ENCODE results near the gene TRABD2B. TPM values are rescaled to one million over a fixed set of nuclear protein-coding genes. Genes with fewer than 3 reads are reported as not detected.

Gene TRABD2B
- polyA plus RNA-seq, 2 donors = 0.24 to 0.34 TPM

DNA sequence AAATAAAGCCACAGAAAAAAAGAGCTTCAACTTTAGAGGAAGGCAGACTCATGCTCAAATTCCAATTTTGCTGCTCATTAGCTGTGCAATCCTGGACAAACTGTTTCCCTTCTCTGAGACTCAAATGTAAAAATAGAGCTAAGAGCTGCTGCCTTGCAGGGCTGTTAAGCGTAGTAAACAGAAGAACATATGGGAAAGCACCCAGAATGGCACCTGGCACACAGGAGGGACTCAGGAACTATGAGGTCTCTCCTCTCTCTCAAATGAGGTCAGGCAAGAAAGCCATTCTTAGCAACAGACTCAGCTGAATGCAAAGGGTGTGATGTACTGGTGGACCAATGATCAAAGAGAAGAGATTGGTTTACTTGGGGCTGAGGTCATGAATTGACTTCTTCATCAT, 61.3 kb downstream of the TRABD2B start:
- Histone ChIP-seq H3K4me1 (ENCODE audit: control insufficient read depth in 2 of 2, insufficient read depth in 2 of 2, low read length in 1 of 2) (peaks cover 0 to 3% of the 10 kb centered on the region in 2 donors), H3K36me3 (ENCODE audit: control insufficient read depth in 2 of 2, insufficient read depth in 2 of 2, low read length in 1 of 2) (no peaks in the 10 kb centered on the region), H3K9me3 (ENCODE audit: control insufficient read depth in 2 of 2, insufficient read depth in 1 of 2, low read depth in 1 of 2, low read length in 1 of 2) (no peaks in the 10 kb centered on the region), H3K27ac (ENCODE audit: low read depth in 2 of 2, low read length in 1 of 2) (no peak overlapping the region), H3K4me3 (ENCODE audit: low read depth in 1 of 2, low read length in 2 of 2) (no peak overlapping the region), H3K27me3 (ENCODE audit: control insufficient read depth in 1 of 2, insufficient read depth in 2 of 2, low read length in 2 of 2) (no peaks in the 10 kb centered on the region)
- 58 to 90% methylated on average over 1 of the region's 1 CpG for WGBS, 2 donors

DNA sequence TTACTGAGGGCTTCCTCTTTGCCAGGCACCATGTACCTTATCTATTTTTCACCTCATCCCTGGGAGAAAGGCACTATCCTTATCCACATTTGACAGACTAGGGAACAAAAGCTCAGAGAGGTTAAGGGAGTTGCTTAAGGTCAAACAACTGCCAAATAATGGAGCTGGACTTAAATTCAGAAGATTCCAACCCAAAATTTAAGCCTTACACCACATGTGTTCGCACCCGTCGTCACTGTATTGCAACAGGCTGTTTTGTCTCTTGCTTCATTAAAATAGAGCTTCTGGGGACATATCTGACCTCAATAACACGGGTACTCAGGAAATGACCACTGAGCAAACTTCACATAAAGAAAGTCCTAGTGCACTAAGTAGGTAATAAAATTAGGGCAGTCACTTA, 62.0 kb downstream of the TRABD2B start:
- 57 to 59% methylated on average over 4 of the region's 4 CpGs for WGBS, 2 donors
- peak overlapping the region in 1 of 2 donors; percentile 43 for H3K27ac ChIP-seq (ENCODE audit: low read depth in 2 of 2, low read length in 1 of 2)

DNA sequence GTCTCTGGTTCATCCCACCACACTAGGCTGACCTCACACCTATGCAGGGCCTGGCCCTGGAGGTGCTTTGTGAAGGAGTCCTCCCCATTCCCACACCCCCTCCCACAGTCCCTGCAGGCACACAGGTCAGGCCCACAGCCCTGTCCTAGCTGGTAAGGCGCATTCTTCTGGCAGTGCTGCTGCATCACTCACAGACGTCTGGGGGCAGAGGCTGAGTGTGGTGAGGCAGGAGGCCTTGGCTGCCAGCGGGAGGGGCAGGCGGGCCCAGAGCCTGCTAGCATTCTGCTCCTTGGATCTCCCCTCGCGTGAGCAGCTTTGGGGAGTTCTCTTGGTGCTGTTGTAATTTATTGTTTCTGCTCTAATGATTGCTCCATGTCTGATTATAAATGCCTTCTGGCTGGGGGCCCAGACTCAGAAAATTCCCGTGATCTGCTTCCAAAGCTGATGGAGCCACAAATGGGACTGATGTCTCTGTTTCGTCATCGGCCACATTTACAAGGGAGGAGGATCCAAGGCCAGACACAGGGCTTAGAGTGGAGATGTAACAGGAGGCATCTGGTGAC, 62.9 kb downstream of the TRABD2B start:
- no peaks in the 10 kb centered on the region for H3K9me3 ChIP-seq (ENCODE audit: control insufficient read depth in 2 of 2, insufficient read depth in 1 of 2, low read depth in 1 of 2, low read length in 1 of 2)
- H3K4me1 ChIP-seq (ENCODE audit: control insufficient read depth in 2 of 2, insufficient read depth in 2 of 2, low read length in 1 of 2) = peaks cover 0 to 3% of the 10 kb centered on the region in 2 donors
- no peak overlapping the region for H3K4me3 ChIP-seq (ENCODE audit: low read depth in 1 of 2, low read length in 2 of 2)
- H3K27ac ChIP-seq (ENCODE audit: low read depth in 2 of 2, low read length in 1 of 2) = peak overlapping the region in 1 of 2 donors; percentile 43
- WGBS, 2 donors = 20 to 35% methylated on average over 9 of the region's 9 CpGs
- H3K36me3 ChIP-seq (ENCODE audit: control insufficient read depth in 2 of 2, insufficient read depth in 2 of 2, low read length in 1 of 2) = no peaks in the 10 kb centered on the region
- no peaks in the 10 kb centered on the region for H3K27me3 ChIP-seq (ENCODE audit: control insufficient read depth in 1 of 2, insufficient read depth in 2 of 2, low read length in 2 of 2)

More for the DNA sequence above, 62.0 kb downstream of the TRABD2B start:
- Histone ChIP-seq H3K4me3 (ENCODE audit: low read depth in 1 of 2, low read length in 2 of 2) (no peak overlapping the region), H3K36me3 (ENCODE audit: control insufficient read depth in 2 of 2, insufficient read depth in 2 of 2, low read length in 1 of 2) (no peaks in the 10 kb centered on the region), H3K4me1 (ENCODE audit: control insufficient read depth in 2 of 2, insufficient read depth in 2 of 2, low read length in 1 of 2) (peaks cover 0 to 3% of the 10 kb centered on the region in 2 donors), H3K27me3 (ENCODE audit: control insufficient read depth in 1 of 2, insufficient read depth in 2 of 2, low read length in 2 of 2) (no peaks in the 10 kb centered on the region), H3K9me3 (ENCODE audit: control insufficient read depth in 2 of 2, insufficient read depth in 1 of 2, low read depth in 1 of 2, low read length in 1 of 2) (no peaks in the 10 kb centered on the region)

DNA sequence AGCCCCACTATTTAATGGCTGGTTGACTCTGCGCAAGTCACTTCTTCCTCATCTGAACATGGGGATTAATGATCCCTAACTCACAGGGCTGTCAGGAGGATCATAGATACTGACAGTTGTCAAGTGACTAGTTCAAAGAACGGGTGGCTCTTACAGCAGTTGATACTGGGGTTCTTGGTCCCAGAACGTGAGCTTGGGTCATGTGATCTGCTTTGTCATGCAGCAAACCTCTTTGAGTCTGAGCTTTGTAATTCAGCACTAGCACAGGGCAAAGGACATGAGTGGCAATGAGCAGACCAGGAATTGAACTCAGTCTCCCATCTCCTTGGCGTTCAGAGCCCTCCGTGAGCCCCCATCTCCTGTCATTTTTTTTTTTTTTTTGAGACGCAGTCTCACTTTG, 64.4 kb downstream of the TRABD2B start:
- WGBS, 2 donors = 82 to 85% methylated on average over 6 of the region's 6 CpGs
- H3K27me3 ChIP-seq (ENCODE audit: control insufficient read depth in 1 of 2, insufficient read depth in 2 of 2, low read length in 2 of 2) = no peaks in the 10 kb centered on the region
- no peaks in the 10 kb centered on the region for H3K36me3 ChIP-seq (ENCODE audit: control insufficient read depth in 2 of 2, insufficient read depth in 2 of 2, low read length in 1 of 2)
- no peaks in the 10 kb centered on the region for H3K9me3 ChIP-seq (ENCODE audit: control insufficient read depth in 2 of 2, insufficient read depth in 1 of 2, low read depth in 1 of 2, low read length in 1 of 2)
- peaks cover 0 to 3% of the 10 kb centered on the region in 2 donors for H3K4me1 ChIP-seq (ENCODE audit: control insufficient read depth in 2 of 2, insufficient read depth in 2 of 2, low read length in 1 of 2)
- no peak overlapping the region for H3K4me3 ChIP-seq (ENCODE audit: low read depth in 1 of 2, low read length in 2 of 2)
- H3K27ac ChIP-seq (ENCODE audit: low read depth in 2 of 2, low read length in 1 of 2) = no peak overlapping the region

DNA sequence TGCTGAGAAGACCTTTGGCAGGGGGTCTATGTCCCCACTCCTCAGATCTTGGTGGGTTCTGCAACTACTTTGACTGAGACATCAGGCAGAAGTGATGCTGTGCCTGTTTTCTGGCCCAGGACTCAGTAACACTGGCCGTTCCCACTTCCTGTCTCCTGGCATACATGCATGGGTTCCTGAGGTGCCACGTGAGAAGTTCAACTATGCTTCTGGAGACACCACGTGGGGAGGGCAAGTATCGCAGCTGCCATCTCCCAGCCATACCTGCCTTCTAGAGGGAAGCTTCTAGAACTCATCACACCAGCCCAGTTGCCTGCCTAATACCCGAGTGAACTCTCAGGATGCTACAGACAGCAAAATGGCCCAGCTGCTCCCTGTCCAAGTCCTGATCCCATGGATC, 65.8 kb downstream of the TRABD2B start:
- 63 to 75% methylated on average over 5 of the region's 5 CpGs for WGBS, 2 donors
- Histone ChIP-seq H3K27me3 (ENCODE audit: control insufficient read depth in 1 of 2, insufficient read depth in 2 of 2, low read length in 2 of 2) (no peaks in the 10 kb centered on the region), H3K27ac (ENCODE audit: low read depth in 2 of 2, low read length in 1 of 2) (no peak overlapping the region), H3K4me3 (ENCODE audit: low read depth in 1 of 2, low read length in 2 of 2) (no peak overlapping the region), H3K4me1 (ENCODE audit: control insufficient read depth in 2 of 2, insufficient read depth in 2 of 2, low read length in 1 of 2) (peaks cover 2 to 8% of the 10 kb centered on the region in 2 donors), H3K36me3 (ENCODE audit: control insufficient read depth in 2 of 2, insufficient read depth in 2 of 2, low read length in 1 of 2) (no peaks in the 10 kb centered on the region), H3K9me3 (ENCODE audit: control insufficient read depth in 2 of 2, insufficient read depth in 1 of 2, low read depth in 1 of 2, low read length in 1 of 2) (no peaks in the 10 kb centered on the region)

DNA sequence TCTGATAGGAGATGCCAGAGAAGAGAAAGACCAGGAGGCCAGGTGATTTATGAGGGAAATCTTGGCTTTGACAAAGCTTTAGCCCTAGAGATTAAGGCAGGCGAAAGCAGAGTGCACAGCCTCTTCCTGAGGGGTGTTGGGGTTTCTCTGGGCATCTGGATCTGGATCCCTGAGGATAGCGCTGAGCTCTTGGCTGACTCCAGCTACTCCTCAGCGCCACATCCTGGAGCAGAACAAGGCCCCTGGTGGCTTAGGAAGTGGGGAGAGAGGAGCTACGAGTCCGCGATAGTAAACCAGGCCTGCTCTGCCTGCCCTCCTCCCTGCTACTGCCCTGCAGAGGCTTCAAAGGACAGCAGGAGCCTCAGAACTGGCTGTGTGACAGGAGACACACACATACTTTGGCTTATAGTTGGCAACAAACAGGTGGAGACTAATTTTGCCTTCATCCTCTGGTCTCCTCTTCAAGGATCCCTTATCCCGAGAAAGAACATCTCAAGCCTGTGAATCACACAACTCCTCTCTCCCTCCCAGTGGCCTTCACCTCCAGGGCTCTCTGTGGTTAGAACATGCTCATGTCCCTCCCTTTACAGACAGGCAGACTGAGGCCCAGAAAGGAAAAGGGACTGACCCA, 66.9 kb downstream of the TRABD2B start:
- Histone ChIP-seq H3K9me3 (ENCODE audit: control insufficient read depth in 2 of 2, insufficient read depth in 1 of 2, low read depth in 1 of 2, low read length in 1 of 2) (no peaks in the 10 kb centered on the region), H3K4me1 (ENCODE audit: control insufficient read depth in 2 of 2, insufficient read depth in 2 of 2, low read length in 1 of 2) (peaks cover 2 to 8% of the 10 kb centered on the region in 2 donors), H3K4me3 (ENCODE audit: low read depth in 1 of 2, low read length in 2 of 2) (no peak overlapping the region), H3K27me3 (ENCODE audit: control insufficient read depth in 1 of 2, insufficient read depth in 2 of 2, low read length in 2 of 2) (no peaks in the 10 kb centered on the region), H3K36me3 (ENCODE audit: control insufficient read depth in 2 of 2, insufficient read depth in 2 of 2, low read length in 1 of 2) (no peaks in the 10 kb centered on the region), H3K27ac (ENCODE audit: low read depth in 2 of 2, low read length in 1 of 2) (no peak overlapping the region)
- WGBS, 2 donors = 77% methylated on average over 7 of the region's 7 CpGs

DNA sequence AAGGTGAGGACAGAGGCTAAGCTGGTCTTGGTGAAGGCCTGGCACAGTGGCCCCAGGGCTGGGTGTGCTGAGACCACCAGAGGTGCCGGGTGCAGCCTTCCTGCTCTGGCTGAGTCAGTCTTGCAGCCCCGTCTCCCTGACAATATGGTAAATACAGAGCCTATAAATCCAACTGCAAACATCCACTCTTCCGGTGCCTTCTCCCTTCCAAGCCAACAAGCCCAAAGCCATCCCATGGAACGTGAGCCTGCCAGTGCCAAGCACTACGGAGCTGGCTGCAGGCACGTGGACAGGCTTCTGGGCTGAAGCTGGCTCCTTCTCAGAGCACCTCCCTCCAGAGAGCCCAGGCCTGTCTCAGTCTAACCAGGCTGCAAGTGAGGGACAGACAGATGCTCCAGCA, 70.0 kb downstream of the TRABD2B start:
- WGBS, 2 donors = 40 to 52% methylated on average over 6 of the region's 6 CpGs
- Histone ChIP-seq H3K27ac (ENCODE audit: low read depth in 2 of 2, low read length in 1 of 2) (no peak overlapping the region), H3K27me3 (ENCODE audit: control insufficient read depth in 1 of 2, insufficient read depth in 2 of 2, low read length in 2 of 2) (no peaks in the 10 kb centered on the region), H3K4me1 (ENCODE audit: control insufficient read depth in 2 of 2, insufficient read depth in 2 of 2, low read length in 1 of 2) (peaks cover 2 to 5% of the 10 kb centered on the region in 2 donors), H3K36me3 (ENCODE audit: control insufficient read depth in 2 of 2, insufficient read depth in 2 of 2, low read length in 1 of 2) (no peaks in the 10 kb centered on the region), H3K9me3 (ENCODE audit: control insufficient read depth in 2 of 2, insufficient read depth in 1 of 2, low read depth in 1 of 2, low read length in 1 of 2) (no peaks in the 10 kb centered on the region), H3K4me3 (ENCODE audit: low read depth in 1 of 2, low read length in 2 of 2) (no peak overlapping the region)

DNA sequence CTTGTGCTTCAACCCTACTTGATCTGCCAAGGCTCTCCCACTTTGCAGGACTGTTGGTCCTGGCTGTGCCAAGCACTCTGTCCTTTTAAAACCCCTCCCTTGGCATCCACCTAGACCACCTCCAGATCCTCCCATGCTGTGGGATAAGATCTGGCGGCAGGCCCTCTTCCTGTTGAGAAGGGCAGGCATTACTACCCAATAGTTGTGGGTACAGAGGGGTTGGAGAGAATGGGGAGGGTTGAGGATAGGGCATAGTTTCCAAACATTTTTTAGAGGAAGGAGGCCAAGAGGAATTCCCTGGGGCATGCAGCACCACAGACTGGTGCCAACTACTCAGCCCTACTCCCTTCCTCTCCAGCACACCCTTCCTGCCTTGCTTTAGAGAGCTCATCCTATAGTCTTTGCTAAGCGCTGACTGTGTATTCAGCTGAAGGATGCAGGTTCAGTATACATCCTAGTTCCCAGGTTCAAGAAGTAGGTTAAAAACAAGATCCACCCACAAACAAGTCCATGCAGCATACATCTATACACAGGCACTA, 70.7 kb downstream of the TRABD2B start:
- H3K36me3 ChIP-seq (ENCODE audit: control insufficient read depth in 2 of 2, insufficient read depth in 2 of 2, low read length in 1 of 2) = no peaks in the 10 kb centered on the region
- H3K9me3 ChIP-seq (ENCODE audit: control insufficient read depth in 2 of 2, insufficient read depth in 1 of 2, low read depth in 1 of 2, low read length in 1 of 2) = no peaks in the 10 kb centered on the region
- H3K4me3 ChIP-seq (ENCODE audit: low read depth in 1 of 2, low read length in 2 of 2) = no peak overlapping the region
- WGBS, 2 donors = 29 to 39% methylated on average over 2 of the region's 2 CpGs
- peaks cover 2 to 5% of the 10 kb centered on the region in 2 donors for H3K4me1 ChIP-seq (ENCODE audit: control insufficient read depth in 2 of 2, insufficient read depth in 2 of 2, low read length in 1 of 2)
- H3K27ac ChIP-seq (ENCODE audit: low read depth in 2 of 2, low read length in 1 of 2) = no peak overlapping the region
- no peaks in the 10 kb centered on the region for H3K27me3 ChIP-seq (ENCODE audit: control insufficient read depth in 1 of 2, insufficient read depth in 2 of 2, low read length in 2 of 2)

DNA sequence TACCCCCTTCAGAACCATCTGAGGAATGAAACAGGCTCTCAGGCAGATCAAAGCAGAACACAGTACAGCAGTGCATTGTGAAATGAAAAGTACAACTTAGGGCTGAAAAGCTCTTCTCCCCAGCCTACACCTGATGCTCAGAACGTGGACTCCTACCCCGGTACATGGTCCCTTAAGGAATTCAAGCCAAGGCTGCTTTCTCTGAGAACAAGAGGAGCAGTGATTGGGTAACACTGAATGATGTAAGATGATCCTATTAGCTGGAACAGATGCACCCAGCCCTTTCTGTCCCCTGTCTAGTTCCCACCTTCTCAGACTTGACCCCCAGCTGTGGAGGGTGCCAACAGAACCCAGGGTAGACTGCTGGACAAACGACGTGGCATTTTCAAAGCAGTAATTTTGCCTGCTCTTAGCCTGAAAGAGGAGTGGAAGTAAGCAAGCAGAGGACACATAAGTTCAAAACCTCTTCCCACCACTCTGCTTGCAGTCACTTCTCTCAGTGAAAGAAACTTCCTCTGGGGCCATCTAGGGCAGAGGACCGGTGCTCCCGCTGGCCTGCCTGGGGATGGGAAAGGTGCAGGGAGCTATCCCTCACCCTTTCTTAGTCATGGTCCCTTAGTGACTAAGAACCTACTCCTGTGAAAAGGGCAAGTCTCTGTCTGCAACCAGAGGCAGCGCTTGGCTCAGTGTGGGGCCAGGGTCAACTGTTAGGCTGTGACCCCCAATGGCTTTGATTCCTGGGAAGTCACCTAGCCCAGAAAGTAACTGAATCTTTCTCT, 72.7 kb downstream of the TRABD2B start:
- Histone ChIP-seq H3K36me3 (ENCODE audit: control insufficient read depth in 2 of 2, insufficient read depth in 2 of 2, low read length in 1 of 2) (no peaks in the 10 kb centered on the region), H3K27me3 (ENCODE audit: control insufficient read depth in 1 of 2, insufficient read depth in 2 of 2, low read length in 2 of 2) (no peaks in the 10 kb centered on the region), H3K4me1 (ENCODE audit: control insufficient read depth in 2 of 2, insufficient read depth in 2 of 2, low read length in 1 of 2) (peaks cover 2 to 5% of the 10 kb centered on the region in 2 donors), H3K9me3 (ENCODE audit: control insufficient read depth in 2 of 2, insufficient read depth in 1 of 2, low read depth in 1 of 2, low read length in 1 of 2) (no peaks in the 10 kb centered on the region), H3K27ac (ENCODE audit: low read depth in 2 of 2, low read length in 1 of 2) (no peak overlapping the region), H3K4me3 (ENCODE audit: low read depth in 1 of 2, low read length in 2 of 2) (no peak overlapping the region)
- WGBS, 2 donors = 71 to 80% methylated on average over 7 of the region's 7 CpGs
